Activated naive CD8-positive, alpha-beta T cell treated with anti-CD3 and anti-CD28 coated beads for 36 hours (primary cell): Measurements from ENCODE around the gene AGAP1. TPM values are rescaled to one million over a fixed set of nuclear protein-coding genes. Genes with fewer than 3 reads are reported as not detected.

Experiments
- DNase-seq: peaks from one replicate; pipeline ENCODE4 v3.0.0; 2021
- H3K27ac Mint-ChIP-seq: one replicate; pipeline ENCODE4 v1.8.0; 2022; ENCODE audit warnings: mild to moderate bottlenecking, moderate library complexity, mixed read lengths
- H3K27me3 Mint-ChIP-seq: one replicate; pipeline ENCODE4 v1.8.0; 2022; ENCODE audit warnings: mild to moderate bottlenecking, mixed read lengths
- H3K36me3 Mint-ChIP-seq: one replicate; pipeline ENCODE4 v1.8.0; 2021; ENCODE audit warnings: mild to moderate bottlenecking, mixed read lengths
- H3K4me1 Mint-ChIP-seq: one replicate; pipeline ENCODE4 v1.8.0; 2021; ENCODE audit warnings: mixed read lengths
- H3K4me3 Mint-ChIP-seq: one replicate; pipeline ENCODE4 v1.8.0; 2022; ENCODE audit warnings: mild to moderate bottlenecking, moderate library complexity, mixed read lengths
- H3K9me3 Mint-ChIP-seq: one replicate; pipeline ENCODE4 v1.8.0; 2022; ENCODE audit warnings: mixed read lengths
- total RNA-seq, 2 experiments: library from RNA; stranded (reverse); gene quantifications; one replicate each; pipeline ENCODE4 v1.2.3, GENCODE V29; 2021

Gene AGAP1
- total RNA-seq, 2 experiments from 2014 or later: 0.89 to 1.4 TPM

DNA sequence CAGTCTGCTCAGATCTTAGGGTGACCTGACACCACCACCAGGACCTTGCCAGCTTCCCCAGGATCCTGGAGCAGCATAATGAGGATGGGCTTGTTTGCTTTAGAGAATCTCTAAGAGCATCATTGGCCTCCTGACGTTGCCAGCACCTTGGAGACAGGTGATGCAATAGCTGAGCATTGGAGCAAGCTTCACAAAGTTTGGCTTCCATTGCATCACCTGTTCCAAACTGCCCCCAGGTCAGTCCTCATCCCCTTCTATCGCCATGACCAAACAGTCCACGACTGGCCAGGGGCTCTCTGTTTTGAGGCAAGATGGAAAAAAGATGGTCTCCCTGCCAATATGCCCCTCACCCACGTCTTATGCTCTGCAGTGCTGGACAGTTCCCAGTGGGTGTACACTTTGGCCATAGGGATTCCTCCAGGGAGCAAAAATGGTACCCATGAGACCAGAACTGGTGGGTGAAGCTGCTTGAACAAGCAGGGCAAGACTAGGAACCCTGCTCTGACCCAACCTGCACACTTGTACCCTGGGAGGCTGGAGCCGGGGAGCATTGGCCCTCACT is 22.6 kb upstream of the AGAP1 start:
- DNase-seq: no peak
- H3K9me3 Mint-ChIP-seq: peaks cover 2% of the 10 kb centered on the region
- H3K4me3 Mint-ChIP-seq: no peak overlapping the region
- no peak overlapping the region for H3K27ac Mint-ChIP-seq
- H3K36me3 Mint-ChIP-seq: no peaks in the 10 kb centered on the region
- peaks cover 10% of the 10 kb centered on the region for H3K27me3 Mint-ChIP-seq
- no peaks in the 10 kb centered on the region for H3K4me1 Mint-ChIP-seq

DNA sequence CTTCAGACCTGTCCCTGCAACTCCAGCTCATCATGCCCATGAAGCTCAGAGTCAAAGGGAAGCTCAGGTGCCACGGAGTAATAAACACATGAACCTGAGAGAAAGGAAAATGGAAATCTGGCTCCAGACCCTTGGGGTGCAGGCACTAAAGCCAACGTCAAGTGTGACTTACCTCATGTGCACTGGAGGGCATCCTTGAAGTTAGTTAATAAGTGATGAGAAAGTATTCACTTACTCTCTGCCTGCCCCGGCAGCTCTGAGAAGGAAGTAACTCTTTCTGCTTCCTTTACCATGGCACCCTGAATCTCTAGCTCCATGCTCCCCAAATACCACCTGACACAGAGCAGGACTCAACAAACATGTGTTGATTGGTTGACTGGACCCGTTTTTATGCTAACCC is 21.4 kb upstream of the AGAP1 start:
- DNase-seq: no peak
- H3K27ac Mint-ChIP-seq: no peak overlapping the region
- H3K4me3 Mint-ChIP-seq: no peak overlapping the region
- no peaks in the 10 kb centered on the region for H3K36me3 Mint-ChIP-seq
- H3K27me3 Mint-ChIP-seq: peaks cover 7% of the 10 kb centered on the region
- no peaks in the 10 kb centered on the region for H3K4me1 Mint-ChIP-seq
- peaks cover 2% of the 10 kb centered on the region for H3K9me3 Mint-ChIP-seq

DNA sequence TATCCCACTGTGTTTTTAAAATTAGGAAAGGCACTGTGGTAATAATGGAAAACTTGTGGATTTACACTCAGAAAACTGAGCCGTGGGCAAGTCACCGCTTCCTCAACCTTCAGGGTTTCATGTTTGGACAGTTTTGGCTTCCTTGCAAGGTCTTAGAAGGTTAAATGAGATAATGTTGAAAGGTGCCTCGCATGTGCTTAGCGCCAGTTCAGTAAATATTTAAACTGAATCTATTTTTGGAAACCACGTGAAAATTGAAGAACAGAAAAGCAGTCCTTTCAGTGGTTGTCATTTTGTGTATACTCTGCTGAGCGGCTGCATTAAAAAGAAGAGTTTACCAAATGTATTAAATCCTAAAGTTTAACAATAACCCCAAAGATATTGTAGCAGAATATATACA is 15.2 kb upstream of the AGAP1 start:
- Mint-ChIP-seq H3K27me3 (peaks cover 13% of the 10 kb centered on the region), H3K9me3 (peaks cover 2% of the 10 kb centered on the region)

DNA sequence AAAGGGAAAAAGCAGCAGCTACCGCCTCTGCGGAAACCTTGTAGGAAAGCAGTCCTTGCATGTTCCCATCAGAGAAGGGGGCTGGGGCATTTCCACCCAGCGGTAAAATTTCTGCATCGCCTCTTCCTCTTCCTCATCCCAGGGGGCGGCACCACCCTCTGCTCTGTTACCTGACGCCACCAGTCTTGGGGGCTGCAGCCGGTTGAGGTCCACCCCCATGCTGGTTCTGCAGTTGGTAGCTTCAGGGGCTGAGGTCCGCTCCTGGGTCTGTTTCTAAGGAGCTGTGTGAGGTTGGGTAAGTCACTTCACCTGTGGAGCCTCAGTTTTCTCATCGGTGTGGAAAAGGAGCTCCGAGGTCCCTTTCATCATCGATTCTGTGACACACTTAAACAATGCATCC is 14.2 kb upstream of the AGAP1 start:
- no peak overlapping the region for H3K4me3 Mint-ChIP-seq
- DNase-seq: no peak
- peaks cover 13% of the 10 kb centered on the region for H3K27me3 Mint-ChIP-seq
- H3K36me3 Mint-ChIP-seq: no peaks in the 10 kb centered on the region
- H3K4me1 Mint-ChIP-seq: no peaks in the 10 kb centered on the region
- no peak overlapping the region for H3K27ac Mint-ChIP-seq
- peaks cover 2% of the 10 kb centered on the region for H3K9me3 Mint-ChIP-seq

More for the DNA sequence above, 15.2 kb upstream of the AGAP1 start:
- no peak overlapping the region for H3K27ac Mint-ChIP-seq
- no peak for DNase-seq
- no peak overlapping the region for H3K4me3 Mint-ChIP-seq
- H3K36me3 Mint-ChIP-seq: no peaks in the 10 kb centered on the region
- no peaks in the 10 kb centered on the region for H3K4me1 Mint-ChIP-seq

DNA sequence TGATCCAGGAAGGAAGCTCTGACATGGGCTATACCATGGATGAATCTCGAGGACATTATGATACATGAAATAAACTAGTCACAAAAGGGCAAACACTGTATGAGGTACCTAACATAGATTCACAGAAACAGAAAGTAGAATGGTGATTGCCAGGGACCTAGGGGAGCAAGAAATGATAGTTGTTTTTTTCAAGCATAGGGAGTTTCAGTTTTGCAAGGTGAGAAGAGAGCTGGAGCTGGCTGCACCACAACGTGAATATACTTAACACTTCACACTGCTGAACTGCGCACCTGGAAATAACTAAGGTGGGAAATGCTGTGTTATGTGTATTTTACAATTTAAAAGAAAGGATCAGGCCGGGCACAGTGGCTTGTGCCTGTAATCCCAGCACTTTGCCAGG is 13.2 kb upstream of the AGAP1 start:
- DNase-seq: no peak
- Mint-ChIP-seq H3K9me3 (peaks cover 3% of the 10 kb centered on the region), H3K27me3 (peaks cover 17% of the 10 kb centered on the region), H3K27ac (no peak overlapping the region), H3K4me3 (no peak overlapping the region), H3K4me1 (no peaks in the 10 kb centered on the region), H3K36me3 (no peaks in the 10 kb centered on the region)

DNA sequence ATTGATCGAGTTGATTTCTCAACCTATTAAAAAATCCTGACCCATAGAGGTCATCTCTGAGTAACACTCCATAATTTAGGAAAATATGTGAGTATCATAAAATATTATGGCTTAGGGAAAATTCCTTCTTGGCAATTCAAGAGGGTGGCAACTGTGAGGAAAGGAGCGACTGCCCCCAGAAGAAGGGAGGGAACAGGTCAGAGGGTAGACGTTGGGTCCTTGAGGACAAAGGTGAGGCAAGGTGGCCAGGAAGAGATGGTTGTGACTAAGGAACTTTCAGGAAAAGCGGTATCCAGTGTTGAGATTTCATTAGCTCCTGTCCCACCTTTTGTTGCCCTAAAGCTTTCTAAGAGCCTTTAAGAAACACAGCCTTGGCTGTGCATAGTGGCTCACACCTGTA is 10.5 kb upstream of the AGAP1 start:
- Mint-ChIP-seq H3K9me3 (peaks cover 8% of the 10 kb centered on the region), H3K27ac (no peak overlapping the region), H3K36me3 (peaks cover 2% of the 10 kb centered on the region), H3K27me3 (peaks cover 13% of the 10 kb centered on the region), H3K4me1 (no peaks in the 10 kb centered on the region), H3K4me3 (no peak overlapping the region)
- DNase-seq: no peak

DNA sequence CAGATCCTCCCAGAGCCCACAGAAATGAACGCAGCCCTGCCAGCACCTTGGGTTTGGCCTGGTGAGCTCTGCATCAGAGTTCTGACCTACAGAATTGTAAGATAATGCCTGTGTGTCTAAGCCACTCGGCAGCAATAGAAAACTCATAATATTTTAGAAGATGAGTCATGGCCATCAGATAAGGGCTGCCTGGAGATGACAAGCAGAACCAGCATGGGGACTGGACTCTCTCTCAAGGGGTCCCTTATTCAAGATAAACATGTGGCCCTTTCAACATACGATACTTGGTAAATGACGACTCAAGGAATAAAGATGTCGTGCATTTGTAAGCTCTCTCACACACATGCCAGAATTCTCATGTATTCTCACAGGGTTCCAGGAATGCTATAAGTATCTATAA is 8.5 kb upstream of the AGAP1 start:
- Mint-ChIP-seq H3K9me3 (peaks cover 8% of the 10 kb centered on the region), H3K27me3 (peaks cover 16% of the 10 kb centered on the region), H3K4me3 (no peak overlapping the region), H3K27ac (no peak overlapping the region), H3K36me3 (peaks cover 2% of the 10 kb centered on the region), H3K4me1 (no peaks in the 10 kb centered on the region)
- no peak for DNase-seq

DNA sequence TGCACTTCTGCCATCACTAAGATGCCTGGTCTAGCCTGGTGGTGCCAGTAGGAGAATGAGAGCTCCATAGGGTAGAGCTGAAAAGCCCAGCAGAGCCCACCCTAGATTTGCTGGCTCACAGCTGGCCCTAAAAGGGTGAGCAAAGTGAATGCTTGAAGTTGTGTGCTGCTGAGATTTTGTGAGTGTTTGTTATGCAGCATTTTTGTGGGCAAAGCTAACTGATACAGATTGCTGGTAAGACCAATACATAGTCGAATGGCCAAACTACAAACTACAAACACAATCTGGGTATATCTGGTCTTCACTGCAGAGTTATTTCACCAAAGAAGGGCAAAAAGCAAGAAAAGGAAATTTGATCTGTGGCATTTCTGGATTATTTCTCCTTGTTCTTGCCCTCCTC is 7.1 kb upstream of the AGAP1 start:
- no peak for DNase-seq
- no peak overlapping the region for H3K4me3 Mint-ChIP-seq
- H3K9me3 Mint-ChIP-seq: peaks cover 8% of the 10 kb centered on the region
- no peaks in the 10 kb centered on the region for H3K4me1 Mint-ChIP-seq
- peaks cover 2% of the 10 kb centered on the region for H3K36me3 Mint-ChIP-seq
- H3K27me3 Mint-ChIP-seq: peaks cover 23% of the 10 kb centered on the region
- H3K27ac Mint-ChIP-seq: no peak overlapping the region

DNA sequence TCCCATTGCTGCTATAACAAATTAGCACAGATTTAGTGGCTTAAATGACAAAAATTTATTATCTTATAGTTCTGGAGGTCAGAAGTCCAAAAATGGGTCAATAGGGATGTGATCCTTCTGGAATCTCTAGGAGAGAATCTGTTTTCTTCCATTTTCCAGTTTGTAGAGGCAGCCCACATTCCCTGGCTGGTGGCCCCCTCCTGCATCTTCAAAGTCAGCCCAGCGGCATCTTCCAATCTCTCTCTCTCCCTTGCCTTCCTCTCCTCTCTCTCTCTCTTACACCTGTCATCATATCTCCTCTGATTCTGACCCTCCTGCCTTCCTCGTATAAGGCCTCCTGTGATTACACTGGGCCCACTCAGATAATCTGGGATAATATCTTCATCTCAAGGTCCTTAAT is 3.9 kb upstream of the AGAP1 start:
- Mint-ChIP-seq H3K4me1 (peaks cover 2% of the 10 kb centered on the region), H3K27ac (no peak overlapping the region), H3K36me3 (peaks cover 2% of the 10 kb centered on the region), H3K27me3 (peaks cover 43% of the 10 kb centered on the region), H3K4me3 (no peak overlapping the region), H3K9me3 (peaks cover 8% of the 10 kb centered on the region)
- no peak for DNase-seq

DNA sequence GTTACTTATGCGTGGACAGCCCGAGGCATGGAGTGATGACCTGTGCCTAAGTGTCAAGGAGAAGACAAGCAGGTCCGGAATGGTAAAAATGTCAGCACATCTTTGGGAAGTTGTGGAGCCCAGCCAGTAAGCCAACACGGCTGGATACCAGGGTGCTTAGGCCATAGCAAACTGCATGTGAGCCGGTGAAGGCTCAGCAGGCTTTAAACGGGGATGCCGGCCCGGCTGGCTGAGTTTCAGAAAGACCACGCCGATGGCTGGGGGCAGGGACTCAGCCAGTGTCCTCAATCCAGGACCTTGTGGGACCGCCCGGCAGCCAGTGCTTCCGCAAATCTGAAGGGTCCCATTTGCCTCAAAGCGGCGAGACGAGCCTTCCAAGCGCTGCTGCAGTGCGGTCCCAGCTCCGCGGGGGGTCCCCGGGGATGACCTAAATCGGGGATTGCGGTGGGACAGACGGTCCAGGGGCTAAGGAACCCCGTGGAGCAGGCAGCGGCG is 946 bp upstream of the AGAP1 start:
- H3K4me1 Mint-ChIP-seq: peaks cover 5% of the 10 kb centered on the region
- H3K4me3 Mint-ChIP-seq: peak overlapping the region; percentile 80
- H3K27ac Mint-ChIP-seq: no peak overlapping the region
- no peaks in the 10 kb centered on the region for H3K36me3 Mint-ChIP-seq
- H3K9me3 Mint-ChIP-seq: no peaks in the 10 kb centered on the region
- no peak for DNase-seq
- peaks cover 68% of the 10 kb centered on the region for H3K27me3 Mint-ChIP-seq

DNA sequence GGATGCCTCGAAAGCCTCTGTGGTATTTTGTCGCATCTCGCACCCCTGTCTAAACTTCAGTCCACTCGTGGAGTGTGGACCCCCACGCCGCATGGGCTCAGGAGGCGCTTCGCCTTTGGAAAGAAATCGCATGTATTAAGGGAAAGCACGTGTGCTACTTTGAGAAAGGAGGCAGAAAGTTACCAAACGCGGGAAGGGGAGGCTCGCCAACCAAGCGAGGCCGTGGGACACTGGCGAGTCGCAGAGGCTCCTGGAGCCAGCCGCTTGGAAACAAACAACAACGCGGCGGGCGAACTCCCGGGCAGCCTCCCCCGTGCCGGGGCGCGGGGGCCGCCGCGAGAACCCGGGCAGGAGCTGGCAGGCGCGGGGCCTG is 455 bp upstream of the AGAP1 start:
- H3K27me3 Mint-ChIP-seq: peaks cover 72% of the 10 kb centered on the region

DNA sequence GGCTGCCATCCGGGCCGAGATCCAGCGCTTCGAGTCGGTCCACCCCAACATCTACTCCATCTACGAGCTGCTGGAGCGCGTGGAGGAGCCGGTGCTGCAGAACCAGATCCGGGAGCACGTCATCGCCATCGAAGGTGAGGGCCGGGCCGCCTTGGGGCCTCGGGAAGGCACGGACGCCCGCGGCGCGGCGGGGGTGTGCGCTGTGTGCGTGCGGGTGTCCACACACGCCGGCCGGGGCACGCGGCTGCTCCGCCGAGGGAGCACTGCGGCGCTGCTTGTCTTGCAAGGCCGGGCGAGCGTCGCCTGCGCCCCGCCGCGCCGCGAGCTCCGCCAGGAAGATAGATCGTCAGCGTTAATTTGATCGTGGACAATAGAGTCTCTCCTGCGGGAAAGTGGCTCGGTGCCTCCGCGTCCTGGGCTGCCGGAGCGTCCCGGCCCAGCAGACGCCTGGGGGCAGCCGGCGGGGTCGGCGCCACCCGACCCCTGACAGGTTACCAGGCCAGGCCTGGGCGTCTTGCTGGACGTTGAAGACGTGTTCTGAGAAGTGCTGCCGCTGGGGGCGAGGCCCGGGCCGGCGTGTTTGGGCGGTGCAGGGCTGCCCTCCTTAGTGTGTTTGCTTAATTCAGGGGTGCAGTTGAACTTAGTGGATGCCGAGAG is 1.0 kb downstream of the AGAP1 start:
- Mint-ChIP-seq H3K36me3 (no peaks in the 10 kb centered on the region), H3K27ac (no peak overlapping the region), H3K4me3 (peak overlapping the region; percentile 59), H3K27me3 (peaks cover 83% of the 10 kb centered on the region), H3K4me1 (peaks cover 5% of the 10 kb centered on the region), H3K9me3 (no peaks in the 10 kb centered on the region)
- DNase-seq: peak; percentile 14

More for the DNA sequence above, 455 bp upstream of the AGAP1 start:
- no peak overlapping the region for H3K27ac Mint-ChIP-seq
- peak overlapping the region; percentile 80 for H3K4me3 Mint-ChIP-seq
- DNase-seq: peak; percentile 13
- no peaks in the 10 kb centered on the region for H3K9me3 Mint-ChIP-seq
- peaks cover 5% of the 10 kb centered on the region for H3K4me1 Mint-ChIP-seq
- no peaks in the 10 kb centered on the region for H3K36me3 Mint-ChIP-seq

DNA sequence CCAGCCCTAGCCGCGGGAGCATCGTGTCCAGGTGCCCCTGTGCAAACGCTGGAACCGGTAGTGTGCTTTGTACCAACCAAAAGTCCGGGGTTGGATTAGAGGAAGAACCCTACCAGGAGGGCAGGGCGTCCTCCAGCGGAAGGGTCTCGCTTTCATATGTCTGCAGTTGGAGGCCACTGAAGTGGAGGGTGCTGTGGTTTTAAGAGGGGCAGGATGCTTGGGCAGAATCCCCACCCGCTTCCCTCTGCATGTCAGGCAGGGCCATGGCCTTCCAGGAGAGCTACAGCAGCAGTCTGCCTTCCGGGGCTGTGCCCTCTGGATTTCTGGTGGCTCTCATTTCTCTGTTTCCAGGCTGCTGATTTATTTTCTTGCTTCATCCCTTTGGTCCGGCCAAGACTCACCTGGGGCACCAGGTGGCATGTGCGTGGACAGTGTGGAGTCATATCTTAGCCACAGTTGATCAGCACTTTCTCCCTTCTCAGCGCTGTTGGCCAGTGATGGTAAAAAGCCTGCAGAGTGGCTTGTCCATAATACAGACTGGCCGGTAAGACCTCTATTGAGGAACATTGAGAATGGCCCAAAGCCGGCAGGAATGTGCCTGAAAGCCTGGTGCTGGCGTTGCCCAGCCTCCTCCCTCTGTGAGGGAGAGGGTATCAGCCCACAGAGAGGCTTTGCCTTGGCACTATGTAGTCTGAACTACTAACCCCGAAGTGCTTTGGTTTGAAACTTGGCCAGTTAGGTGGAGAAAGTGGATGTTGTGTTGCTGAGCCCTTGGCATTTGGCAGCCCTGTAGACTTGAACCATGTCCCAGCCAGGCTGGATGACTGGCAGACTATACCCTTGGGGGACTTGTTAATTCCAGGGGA is 1.8 kb downstream of the AGAP1 start:
- Mint-ChIP-seq H3K27ac (no peak overlapping the region), H3K36me3 (no peaks in the 10 kb centered on the region), H3K9me3 (no peaks in the 10 kb centered on the region), H3K27me3 (peaks cover 83% of the 10 kb centered on the region), H3K4me1 (peaks cover 5% of the 10 kb centered on the region), H3K4me3 (peak overlapping the region; percentile 24)
- DNase-seq: no peak

DNA sequence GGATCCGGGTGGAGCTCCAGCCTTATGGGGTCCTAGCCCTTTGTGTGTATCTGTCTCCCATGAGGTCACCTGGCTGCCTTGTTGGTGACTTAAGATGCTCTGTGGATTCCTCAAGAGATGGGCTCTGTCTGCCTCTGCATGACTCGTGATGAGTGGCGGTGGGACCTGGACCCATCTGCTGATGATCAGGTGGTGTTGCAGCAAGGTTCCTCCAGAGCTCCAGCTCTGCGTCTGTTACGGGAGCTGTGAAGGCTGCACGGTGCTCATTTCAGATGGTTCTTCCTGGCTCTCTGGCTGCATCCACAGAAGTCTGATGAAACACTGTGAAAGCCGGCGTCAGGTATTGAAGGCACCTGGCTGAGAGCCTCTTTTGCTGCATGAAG is 2.4 kb downstream of the AGAP1 start:
- no peak for DNase-seq
- Mint-ChIP-seq H3K36me3 (no peaks in the 10 kb centered on the region), H3K27me3 (peaks cover 82% of the 10 kb centered on the region), H3K4me1 (peaks cover 10% of the 10 kb centered on the region), H3K9me3 (no peaks in the 10 kb centered on the region), H3K27ac (no peak overlapping the region), H3K4me3 (no peak overlapping the region)

DNA sequence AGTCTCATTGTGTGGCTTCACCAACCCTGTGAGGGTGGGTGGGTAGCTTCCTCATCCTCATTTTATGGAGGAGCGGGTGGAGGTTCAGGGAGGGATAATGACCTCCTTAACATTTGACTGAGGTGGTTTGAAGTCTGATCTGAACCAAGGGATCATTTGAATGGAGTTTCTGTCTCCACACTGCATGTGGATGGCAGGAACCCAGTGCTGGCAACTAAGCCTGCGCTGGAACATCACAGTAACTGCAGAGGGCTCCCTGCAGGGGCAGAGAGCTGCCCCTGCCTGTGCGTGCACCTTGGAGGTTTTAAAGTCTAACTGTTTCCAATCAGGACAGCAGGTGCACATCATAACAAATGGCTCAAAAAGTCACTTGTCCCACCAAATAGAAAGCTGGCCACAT is 3.3 kb downstream of the AGAP1 start:
- no peaks in the 10 kb centered on the region for H3K9me3 Mint-ChIP-seq
- H3K27ac Mint-ChIP-seq: no peak overlapping the region
- H3K4me1 Mint-ChIP-seq: peaks cover 18% of the 10 kb centered on the region
- H3K36me3 Mint-ChIP-seq: no peaks in the 10 kb centered on the region
- H3K27me3 Mint-ChIP-seq: peaks cover 81% of the 10 kb centered on the region
- no peak for DNase-seq
- H3K4me3 Mint-ChIP-seq: no peak overlapping the region
